Measurements from ENCODE around the gene ZDHHC4.

DNA sequence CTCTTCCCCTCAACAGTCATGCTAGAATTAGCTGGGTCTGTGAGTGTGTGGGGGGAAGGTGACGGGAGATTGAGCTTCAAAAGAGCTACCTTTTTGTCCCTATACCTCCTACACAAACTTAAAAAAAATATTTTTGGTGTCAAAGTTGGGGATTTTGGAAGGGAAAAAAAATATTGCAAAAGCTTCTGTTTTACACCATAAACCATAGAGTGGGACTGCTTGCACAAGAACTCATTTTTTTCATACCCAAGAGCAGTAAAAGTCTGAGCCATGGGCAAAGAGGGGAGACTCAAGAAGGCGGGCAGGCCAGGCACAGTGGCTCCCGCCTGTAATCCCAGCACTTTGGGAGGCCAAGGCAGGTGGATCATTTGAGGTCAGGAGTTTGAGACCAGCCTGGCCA lies 9.4 kb upstream of the ZDHHC4 start:
- TF ChIP-seq POLR2A (IDR thresholded peaks at IDR 0.05; ENCODE audit: low read length) (no peak), GATA1 (IDR thresholded peaks at IDR 0.05; ENCODE audit: low read depth, low read length) (no peak)
